Activated B cell treated with CpG ODN at 0.5 μM for 24 hours (primary cell): ENCODE data around the gene SLC45A3. TPM values are rescaled to one million over a fixed set of nuclear protein-coding genes. Genes with fewer than 3 reads are reported as not detected.

Experiments
- ATAC-seq: fragments of 200-7000 bp; cut with Tn5 transposase; one replicate; pipeline ENCODE4 v1.10.0; 2021; ENCODE audit warnings: low read depth, mild to moderate bottlenecking, moderate library complexity
- CTCF ChIA-PET: fragments of 350-600 bp; sonication (Branson Sonifier 250); formaldehyde crosslinking; loops from one replicate; lab custom pipeline; 2021; ENCODE audit warnings: antibody characterized with exemption; lab: Charles Lee
- POLR2A ChIA-PET: fragments of 350-600 bp; sonication (Branson Sonifier 250); formaldehyde crosslinking; loops from one replicate; lab custom pipeline; 2021; ENCODE audit warnings: antibody characterized with exemption; lab: Charles Lee
- DNase-seq: peaks from one replicate; pipeline ENCODE4 v3.0.0; 2022
- H3K27ac Mint-ChIP-seq: one replicate; pipeline ENCODE4 v1.8.0; 2020; ENCODE audit warnings: mixed read lengths
- H3K27me3 Mint-ChIP-seq: one replicate; pipeline ENCODE4 v1.8.0; 2021; ENCODE audit warnings: mixed read lengths
- H3K36me3 Mint-ChIP-seq: one replicate; pipeline ENCODE4 v1.8.0; 2021; ENCODE audit warnings: low read depth, mixed read lengths
- H3K4me1 Mint-ChIP-seq: one replicate; pipeline ENCODE4 v1.8.0; 2021; ENCODE audit warnings: mixed read lengths
- H3K4me3 Mint-ChIP-seq: one replicate; pipeline ENCODE4 v1.8.0; 2020; ENCODE audit warnings: mild to moderate bottlenecking, mixed read lengths
- H3K9me3 Mint-ChIP-seq: one replicate; pipeline ENCODE4 v1.8.0; 2020; ENCODE audit warnings: mixed read lengths
- intact Hi-C: fragments of 100-400 bp; cut with micrococcal nuclease; formaldehyde crosslinking; loops from one replicate; pipeline ENCODE4 v1.15.1; 2024
- total RNA-seq: library from RNA; stranded (reverse); gene quantifications from 2 replicates; pipeline ENCODE4 v1.2.3, GENCODE V29; 2022
- TF ChIP-seq, protein P1 (sequence below): fragments of 200-600 bp; IDR thresholded peaks from one replicate; pipeline ENCODE4 v1.8.0; 2022; ENCODE audit warnings: antibody characterized with exemption, mild to moderate bottlenecking

The SLC45A3 gene
- total RNA-seq, 1 donor from 2014 or later: 7.4 TPM

- DNase-seq (no peak), ATAC-seq (no peak)
- TF ChIP-seq, protein P1, sequence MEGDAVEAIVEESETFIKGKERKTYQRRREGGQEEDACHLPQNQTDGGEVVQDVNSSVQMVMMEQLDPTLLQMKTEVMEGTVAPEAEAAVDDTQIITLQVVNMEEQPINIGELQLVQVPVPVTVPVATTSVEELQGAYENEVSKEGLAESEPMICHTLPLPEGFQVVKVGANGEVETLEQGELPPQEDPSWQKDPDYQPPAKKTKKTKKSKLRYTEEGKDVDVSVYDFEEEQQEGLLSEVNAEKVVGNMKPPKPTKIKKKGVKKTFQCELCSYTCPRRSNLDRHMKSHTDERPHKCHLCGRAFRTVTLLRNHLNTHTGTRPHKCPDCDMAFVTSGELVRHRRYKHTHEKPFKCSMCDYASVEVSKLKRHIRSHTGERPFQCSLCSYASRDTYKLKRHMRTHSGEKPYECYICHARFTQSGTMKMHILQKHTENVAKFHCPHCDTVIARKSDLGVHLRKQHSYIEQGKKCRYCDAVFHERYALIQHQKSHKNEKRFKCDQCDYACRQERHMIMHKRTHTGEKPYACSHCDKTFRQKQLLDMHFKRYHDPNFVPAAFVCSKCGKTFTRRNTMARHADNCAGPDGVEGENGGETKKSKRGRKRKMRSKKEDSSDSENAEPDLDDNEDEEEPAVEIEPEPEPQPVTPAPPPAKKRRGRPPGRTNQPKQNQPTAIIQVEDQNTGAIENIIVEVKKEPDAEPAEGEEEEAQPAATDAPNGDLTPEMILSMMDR: no peak
- peaks cover 32% of the 10 kb centered on the region for H3K4me1 Mint-ChIP-seq
- intact Hi-C loops: no loop called here
- H3K27me3 Mint-ChIP-seq: peaks cover 8% of the 10 kb centered on the region
- no peak overlapping the region for H3K27ac Mint-ChIP-seq
- no peaks in the 10 kb centered on the region for H3K9me3 Mint-ChIP-seq
- ChIA-PET POLR2A (interaction anchor here (1.5 kb wide), 1 partner anchor 33 kb away, joined by 4 read pairs; no protein-coding TSS in a partner anchor), CTCF (interaction anchor here (0.5 to 16.4 kb wide), 2 partner anchors 39 to 200 kb away, joined by 3 to 628 read pairs; no protein-coding TSS in a partner anchor)
- H3K36me3 Mint-ChIP-seq: no peaks in the 10 kb centered on the region
- H3K4me3 Mint-ChIP-seq: no peak overlapping the region
Observed at GRCh38 chr1:205701420-205701819, 21.1 kb upstream of the SLC45A3 start.

- no peak overlapping the region for H3K4me3 Mint-ChIP-seq
- ChIA-PET CTCF (interaction anchor here (1.3 to 16.4 kb wide), 2 partner anchors 11 to 39 kb away, joined by 6 to 628 read pairs; no protein-coding TSS in a partner anchor), POLR2A (interaction anchor here (1.5 kb wide), 1 partner anchor 33 kb away, joined by 4 read pairs; no protein-coding TSS in a partner anchor)
- H3K27ac Mint-ChIP-seq: no peak overlapping the region
- intact Hi-C loops: no loop called here
- no peak for DNase-seq
- TF ChIP-seq, protein P1: no peak
- ATAC-seq: no peak
- no peaks in the 10 kb centered on the region for H3K9me3 Mint-ChIP-seq
- peaks cover 30% of the 10 kb centered on the region for H3K4me1 Mint-ChIP-seq
- no peaks in the 10 kb centered on the region for H3K36me3 Mint-ChIP-seq
- peaks cover 8% of the 10 kb centered on the region for H3K27me3 Mint-ChIP-seq
Observed at GRCh38 chr1:205700865-205701401, 20.6 kb upstream of the SLC45A3 start.

GRCh38 chr1:205699416-205699815 is 19.1 kb upstream of the SLC45A3 start:
- Mint-ChIP-seq H3K27me3 (peaks cover 8% of the 10 kb centered on the region), H3K36me3 (no peaks in the 10 kb centered on the region), H3K9me3 (no peaks in the 10 kb centered on the region), H3K4me3 (no peak overlapping the region), H3K4me1 (peaks cover 18% of the 10 kb centered on the region), H3K27ac (no peak overlapping the region)
- CTCF ChIA-PET: interaction anchor here (16.4 kb wide), 1 partner anchor 37 kb away, joined by 628 read pairs; no protein-coding TSS in a partner anchor
- TF ChIP-seq, protein P1: no peak
- ATAC-seq (no peak), DNase-seq (no peak)
- intact Hi-C loops: no loop called here
- POLR2A ChIA-PET: no interaction called here

DNA sequence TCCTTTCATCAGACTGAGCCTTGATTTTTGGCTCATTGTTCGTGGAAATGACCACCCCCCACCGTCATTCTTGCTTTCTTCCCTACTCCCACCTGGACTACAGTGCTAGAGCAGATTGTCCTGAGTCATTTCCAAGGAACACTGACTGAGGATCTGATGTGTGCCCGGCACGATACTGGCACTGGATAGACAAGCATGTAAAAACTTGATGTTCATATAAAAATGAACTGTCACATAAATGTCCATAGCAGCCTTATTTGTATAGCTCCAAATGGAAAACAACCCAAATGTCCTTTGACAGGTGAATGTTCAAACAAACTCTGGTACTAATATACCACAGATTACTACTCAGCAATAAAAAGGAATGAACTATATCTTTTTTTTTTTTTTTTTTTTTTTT is 18.6 kb upstream of the SLC45A3 start:
- Mint-ChIP-seq H3K4me1 (peaks cover 13% of the 10 kb centered on the region), H3K36me3 (no peaks in the 10 kb centered on the region), H3K27me3 (peaks cover 8% of the 10 kb centered on the region), H3K27ac (no peak overlapping the region), H3K9me3 (no peaks in the 10 kb centered on the region), H3K4me3 (no peak overlapping the region)
- intact Hi-C loops: no loop called here
- TF ChIP-seq, protein P1: no peak
- ATAC-seq (no peak), DNase-seq (no peak)
- ChIA-PET POLR2A (no interaction called here), CTCF (no interaction called here)

GRCh38 chr1:205693421-205693991 is 13.2 kb upstream of the SLC45A3 start:
- no peak for ATAC-seq
- H3K27ac Mint-ChIP-seq: no peak overlapping the region

More at GRCh38 chr1:205693421-205693991, 13.2 kb upstream of the SLC45A3 start:
- CTCF ChIA-PET: interaction anchor here (1.0 to 1.6 kb wide), 2 partner anchors 18 to 35 kb away, joined by 4 read pairs; no protein-coding TSS in a partner anchor
- POLR2A ChIA-PET: interaction anchor here (1.6 kb wide), 1 partner anchor 25 kb away, joined by 5 read pairs; no protein-coding TSS in a partner anchor
- no peaks in the 10 kb centered on the region for H3K9me3 Mint-ChIP-seq
- H3K27me3 Mint-ChIP-seq: peaks cover 8% of the 10 kb centered on the region
- DNase-seq: no peak
- intact Hi-C loops: loop anchor here (2.0 kb wide), 1 partner anchor 13 kb away; no protein-coding TSS in a partner anchor
- H3K36me3 Mint-ChIP-seq: no peaks in the 10 kb centered on the region
- peaks cover 9% of the 10 kb centered on the region for H3K4me1 Mint-ChIP-seq
- TF ChIP-seq, protein P1: no peak
- H3K4me3 Mint-ChIP-seq: no peak overlapping the region
